Activated CD4-positive, alpha-beta T cell treated with anti-CD3 and anti-CD28 coated beads, Interleukin-2, amount 10 ng/mL, durations not matched to agents 7 days and 5 days (primary cell): ENCODE data around the gene MUC4. TPM values are rescaled to one million over a fixed set of nuclear protein-coding genes. Genes with fewer than 3 reads are reported as not detected.
"Not testable (repeated sequence)": the region's sequence is repeated elsewhere in the genome, so short reads cannot be mapped to it uniquely, and the experiment has no call there.

Experiments
- CTCF ChIA-PET: fragments of 350-600 bp; sonication (Branson Sonifier 250); formaldehyde crosslinking; loops from one replicate; lab custom pipeline; 2021; ENCODE audit warnings: antibody characterized with exemption; lab: Charles Lee
- POLR2A ChIA-PET: fragments of 350-600 bp; sonication (Branson Sonifier 250); formaldehyde crosslinking; loops from one replicate; lab custom pipeline; 2021; ENCODE audit warnings: antibody characterized with exemption; lab: Charles Lee
- DNase-seq: peaks from one replicate; pipeline ENCODE4 v3.0.0-alpha.2; 2020
- H3K27ac Mint-ChIP-seq: one replicate; pipeline ENCODE4 v1.8.0; 2021; ENCODE audit warnings: mild to moderate bottlenecking, moderate library complexity, mixed read lengths
- H3K27me3 Mint-ChIP-seq: one replicate; pipeline ENCODE4 v1.8.0; 2021; ENCODE audit warnings: mixed read lengths
- H3K36me3 Mint-ChIP-seq: one replicate; pipeline ENCODE4 v1.8.0; 2021; ENCODE audit warnings: low read depth, mixed read lengths
- H3K4me1 Mint-ChIP-seq: one replicate; pipeline ENCODE4 v1.8.0; 2021; ENCODE audit warnings: mixed read lengths
- H3K4me3 Mint-ChIP-seq: one replicate; pipeline ENCODE4 v1.8.0; 2021; ENCODE audit warnings: mild to moderate bottlenecking, moderate library complexity, mixed read lengths
- H3K9me3 Mint-ChIP-seq: one replicate; pipeline ENCODE4 v1.8.0; 2021; ENCODE audit warnings: mixed read lengths
- total RNA-seq, 2 experiments: library from RNA; stranded (reverse); gene quantifications; one replicate each; pipeline ENCODE4 v1.2.3, GENCODE V29; 2021

Gene MUC4
- total RNA-seq, 2 experiments from 2014 or later: under 0.01 to 0.15 TPM

GRCh38 chr3:195718477-195718984 lies 93.2 kb downstream of the MUC4 start:
- Mint-ChIP-seq H3K9me3 (no peaks in the 10 kb centered on the region), H3K36me3 (peaks cover 5% of the 10 kb centered on the region), H3K27me3 (peaks cover 4% of the 10 kb centered on the region), H3K4me3 (no peak overlapping the region), H3K4me1 (peaks cover 5% of the 10 kb centered on the region), H3K27ac (no peak overlapping the region)
- CTCF ChIA-PET: interaction anchor here (0.7 to 0.9 kb wide), 3 partner anchors 12 to 1036 kb away, joined by 3 to 5 read pairs (median 3); no protein-coding TSS in a partner anchor
- POLR2A ChIA-PET: interaction anchor here (0.6 kb wide), 1 partner anchor 29 kb away, joined by 3 read pairs; no protein-coding TSS in a partner anchor
- no peak for DNase-seq

- no peak for DNase-seq
- peaks cover 5% of the 10 kb centered on the region for H3K36me3 Mint-ChIP-seq
- H3K9me3 Mint-ChIP-seq: no peaks in the 10 kb centered on the region
- ChIA-PET CTCF (interaction anchor here (0.7 to 2.3 kb wide), 5 partner anchors 13 to 1035 kb away, joined by 3 to 6 read pairs (median 4); no protein-coding TSS in a partner anchor), POLR2A (no interaction called here)
- H3K27me3 Mint-ChIP-seq: peaks cover 4% of the 10 kb centered on the region
- no peak overlapping the region for H3K27ac Mint-ChIP-seq
- H3K4me3 Mint-ChIP-seq: no peak overlapping the region
- H3K4me1 Mint-ChIP-seq: peaks cover 5% of the 10 kb centered on the region
These were observed 93.8 kb downstream of the MUC4 start for GRCh38 chr3:195717852-195718476.

GRCh38 chr3:195717416-195717815 lies 94.3 kb downstream of the MUC4 start:
- no peak overlapping the region for H3K27ac Mint-ChIP-seq
- peaks cover 4% of the 10 kb centered on the region for H3K27me3 Mint-ChIP-seq
- H3K9me3 Mint-ChIP-seq: no peaks in the 10 kb centered on the region
- no peak for DNase-seq
- POLR2A ChIA-PET: no interaction called here
- H3K4me1 Mint-ChIP-seq: peaks cover 5% of the 10 kb centered on the region
- no peak overlapping the region for H3K4me3 Mint-ChIP-seq
- peaks cover 5% of the 10 kb centered on the region for H3K36me3 Mint-ChIP-seq
- CTCF ChIA-PET: interaction anchor here (1.2 to 2.3 kb wide), 3 partner anchors 10 to 154 kb away, joined by 3 to 6 read pairs (median 4); no protein-coding TSS in a partner anchor

GRCh38 chr3:195715583-195716266 lies 96.0 kb downstream of the MUC4 start:
- ChIA-PET POLR2A (no interaction called here), CTCF (interaction anchor here (0.6 to 2.3 kb wide), 5 partner anchors 11 to 649 kb away, joined by 3 to 6 read pairs (median 3); no protein-coding TSS in a partner anchor)
- H3K27me3 Mint-ChIP-seq: peaks cover 4% of the 10 kb centered on the region
- peaks cover 5% of the 10 kb centered on the region for H3K4me1 Mint-ChIP-seq
- no peaks in the 10 kb centered on the region for H3K9me3 Mint-ChIP-seq
- peaks cover 5% of the 10 kb centered on the region for H3K36me3 Mint-ChIP-seq
- H3K27ac Mint-ChIP-seq: no peak overlapping the region
- no peak for DNase-seq
- no peak overlapping the region for H3K4me3 Mint-ChIP-seq

- H3K27me3 Mint-ChIP-seq: peaks cover 4% of the 10 kb centered on the region
- H3K27ac Mint-ChIP-seq: no peak overlapping the region
- ChIA-PET CTCF (interaction anchor here (0.6 to 1.3 kb wide), 6 partner anchors 12 to 650 kb away, joined by 3 to 4 read pairs (median 3); no protein-coding TSS in a partner anchor), POLR2A (no interaction called here)
- no peak overlapping the region for H3K4me3 Mint-ChIP-seq
- no peaks in the 10 kb centered on the region for H3K9me3 Mint-ChIP-seq
- H3K36me3 Mint-ChIP-seq: peaks cover 5% of the 10 kb centered on the region
- H3K4me1 Mint-ChIP-seq: peaks cover 5% of the 10 kb centered on the region
- DNase-seq: no peak
These were observed 96.6 kb downstream of the MUC4 start for GRCh38 chr3:195715134-195715533.

- H3K27ac Mint-ChIP-seq: no peak overlapping the region
- no peaks in the 10 kb centered on the region for H3K9me3 Mint-ChIP-seq
- peaks cover 4% of the 10 kb centered on the region for H3K27me3 Mint-ChIP-seq
- peaks cover 5% of the 10 kb centered on the region for H3K4me1 Mint-ChIP-seq
- CTCF ChIA-PET: interaction anchor here (0.9 to 1.3 kb wide), 4 partner anchors 13 to 180 kb away, joined by 3 to 4 read pairs (median 4); no protein-coding TSS in a partner anchor
- H3K4me3 Mint-ChIP-seq: no peak overlapping the region
- peaks cover 5% of the 10 kb centered on the region for H3K36me3 Mint-ChIP-seq
- POLR2A ChIA-PET: no interaction called here
- no peak for DNase-seq
These were observed 97.2 kb downstream of the MUC4 start for GRCh38 chr3:195714380-195715011.

- CTCF ChIA-PET, H3K4me1 Mint-ChIP-seq, H3K27ac Mint-ChIP-seq, H3K36me3 Mint-ChIP-seq, H3K4me3 Mint-ChIP-seq, H3K9me3 Mint-ChIP-seq, POLR2A ChIA-PET, H3K27me3 Mint-ChIP-seq, DNase-seq: not testable (repeated sequence)
These were observed 98.6 kb downstream of the MUC4 start for GRCh38 chr3:195713150-195713549.

- H3K4me3 Mint-ChIP-seq, H3K36me3 Mint-ChIP-seq, H3K4me1 Mint-ChIP-seq, H3K9me3 Mint-ChIP-seq, H3K27ac Mint-ChIP-seq, DNase-seq, H3K27me3 Mint-ChIP-seq, POLR2A ChIA-PET: not testable (repeated sequence)
- CTCF ChIA-PET: interaction anchor here (0.6 to 1.6 kb wide), 4 partner anchors 8 to 380 kb away, joined by 3 to 7 read pairs (median 5); partner anchors contain the start of gene MUC20
These were observed 99.2 kb downstream of the MUC4 start for GRCh38 chr3:195712535-195712910.

GRCh38 chr3:195711813-195712534 lies 99.8 kb downstream of the MUC4 start:
- H3K36me3 Mint-ChIP-seq: peaks cover 10% of the 10 kb centered on the region
- no peak overlapping the region for H3K4me3 Mint-ChIP-seq
- no peaks in the 10 kb centered on the region for H3K9me3 Mint-ChIP-seq
- ChIA-PET POLR2A (no interaction called here), CTCF (interaction anchor here (0.6 to 1.6 kb wide), 5 partner anchors 8 to 380 kb away, joined by 3 to 7 read pairs (median 4); partner anchors contain the start of gene MUC20)
- no peak overlapping the region for H3K27ac Mint-ChIP-seq
- H3K4me1 Mint-ChIP-seq: peaks cover 5% of the 10 kb centered on the region
- no peaks in the 10 kb centered on the region for H3K27me3 Mint-ChIP-seq
- DNase-seq: peak; percentile 29

- H3K9me3 Mint-ChIP-seq, DNase-seq, H3K27ac Mint-ChIP-seq, H3K27me3 Mint-ChIP-seq, H3K4me3 Mint-ChIP-seq, H3K36me3 Mint-ChIP-seq, H3K4me1 Mint-ChIP-seq, POLR2A ChIA-PET: not testable (repeated sequence)
- CTCF ChIA-PET: interaction anchor here (0.6 to 1.6 kb wide), 4 partner anchors 9 to 140 kb away, joined by 3 to 7 read pairs (median 4); partner anchors contain the start of gene MUC20
These were observed 100.5 kb downstream of the MUC4 start for GRCh38 chr3:195711091-195711812.

- POLR2A ChIA-PET, H3K36me3 Mint-ChIP-seq, CTCF ChIA-PET, H3K27me3 Mint-ChIP-seq, H3K9me3 Mint-ChIP-seq, H3K27ac Mint-ChIP-seq, H3K4me3 Mint-ChIP-seq, DNase-seq, H3K4me1 Mint-ChIP-seq: not testable (repeated sequence)
These were observed 101.4 kb downstream of the MUC4 start for GRCh38 chr3:195710126-195710905.
